HCT116 (cell line): Measurements from ENCODE around the gene HNRNPH1. TPM values are rescaled to one million over a fixed set of nuclear protein-coding genes. Genes with fewer than 3 reads are reported as not detected.

Source experiments
- ATAC-seq: fragments of 200-7000 bp; cut with Tn5 transposase; 2 replicates; pipeline ENCODE4 v1.9.1; 2020; ENCODE audit warnings: mild to moderate bottlenecking, moderate library complexity
- BruUV-seq: library from RNA; stranded (reverse); fragments of 400-500 nt; replicated peaks from 2 replicates; lab custom pipeline; 2021; lab: Mats Ljungman, UMichigan
- CTCF ChIA-PET: fragments of 300-600 bp; sonication (Branson Sonifier 250); formaldehyde crosslinking; loops from one replicate; lab custom pipeline; 2021; ENCODE audit warnings: antibody characterized with exemption; lab: Charles Lee
- POLR2A ChIA-PET: fragments of 300-600, 350-600 bp; sonication (Branson Sonifier 250); formaldehyde crosslinking; loops from one replicate; lab custom pipeline; 2021; ENCODE audit warnings: antibody characterized with exemption; lab: Charles Lee
- RAD21 ChIA-PET, 2 experiments: fragments of 300-600 bp; sonication (Branson Sonifier 250); formaldehyde crosslinking; loops; one replicate each; lab custom pipeline; 2023; ENCODE audit warnings: low total read pairs in 2 of 2; ENCODE audit not compliant: uncharacterized antibody in 2 of 2, unreplicated experiment in 2 of 2, low non-redundant PET in 1 of 2; lab: Charles Lee
- DNase-seq: peaks from one replicate; pipeline ENCODE4 v3.0.0-alpha.2; 2010; ENCODE audit warnings: low read depth, low spot score
- H2AFZ ChIP-seq: fragments of 200-600 bp; shearing (Covaris generic), sonication (generic); 2 replicates; pipeline ENCODE4 v1.6.1; 2017; ENCODE audit warnings: low read depth, mixed run types, mixed read lengths, antibody characterized with exemption, low read length; ENCODE audit not compliant: poor library complexity, severe bottlenecking
- H3K27ac ChIP-seq: 2 replicates; pipeline ENCODE4 v1.5.1; 2012; ENCODE audit warnings: low read depth, low read length
- H3K27me3 ChIP-seq: fragments of 200-600 bp; sonication (generic); 2 replicates; pipeline ENCODE4 v1.6.1; 2016; ENCODE audit warnings: mixed run types, low read length, mixed read lengths; ENCODE audit not compliant: insufficient read depth
- H3K36me3 ChIP-seq, 2 experiments: fragments of 200-500 bp in 1 of 2; fragments of 200-600 bp in 1 of 2; sonication (Bioruptor generic) in 1 of 2; sonication (generic) in 1 of 2; 2 replicates each; pipeline versions ENCODE4 v1.5.1 to v1.6.1; 2014 to 2016; ENCODE audit warnings: low read length in 2 of 2, inconsistent platforms in 1 of 2, mixed read lengths in 1 of 2, mixed run types in 1 of 2; ENCODE audit not compliant: insufficient read depth in 2 of 2, control insufficient read depth in 1 of 2
- H3K4me1 ChIP-seq, 2 experiments: fragments of 200-600 bp in 1 of 2; sonication (generic) in 1 of 2; 2 replicates each; pipeline versions ENCODE4 v1.5.1 to v1.6.1; 2012 to 2017; ENCODE audit warnings: low read length in 2 of 2, inconsistent platforms in 1 of 2, mild to moderate bottlenecking in 1 of 2, mixed read lengths in 1 of 2, mixed run types in 1 of 2, moderate library complexity in 1 of 2; ENCODE audit not compliant: insufficient read depth in 2 of 2, control insufficient read depth in 1 of 2
- H3K4me2 ChIP-seq: fragments of 200-600 bp; sonication (generic); 2 replicates; pipeline ENCODE4 v1.6.1; 2017; ENCODE audit warnings: mixed run types, low read length, mixed read lengths
- H3K4me3 ChIP-seq, 2 experiments: fragments of 200-600 bp in 1 of 2; sonication (generic) in 1 of 2; replicated peaks in 1 of 2; 2 replicates each; pipeline ENCODE4 v1.5.1; 2011 to 2016; ENCODE audit warnings: low read length in 2 of 2, control low read depth in 1 of 2, low read depth in 1 of 2, mild to moderate bottlenecking in 1 of 2, mixed read lengths in 1 of 2, mixed run types in 1 of 2
- H3K79me2 ChIP-seq: fragments of 200-600 bp; sonication (generic); 2 replicates; pipeline ENCODE4 v1.6.1; 2017; ENCODE audit warnings: mild to moderate bottlenecking, mixed run types, low read length, moderate library complexity, mixed read lengths; ENCODE audit not compliant: insufficient read depth
- H3K9ac ChIP-seq: fragments of 200-600 bp; sonication (generic); 2 replicates; pipeline ENCODE4 v1.6.1; 2016; ENCODE audit warnings: low read length, mixed read lengths
- H3K9me2 ChIP-seq: fragments of 200-600 bp; sonication (generic), shearing (Covaris generic); 2 replicates; pipeline ENCODE4 v1.6.1; 2017; ENCODE audit warnings: mixed run types, mild to moderate bottlenecking, moderate library complexity; ENCODE audit not compliant: insufficient read depth
- H3K9me3 ChIP-seq, 2 experiments: fragments of 200-500 bp in 1 of 2; fragments of 200-600 bp in 1 of 2; sonication (Bioruptor generic) in 1 of 2; sonication (generic) in 1 of 2; 2 replicates each; pipeline ENCODE4 v1.6.1; 2014 to 2017; ENCODE audit warnings: low read length in 2 of 2, mixed read lengths in 2 of 2, inconsistent platforms in 1 of 2, low read depth in 1 of 2, mild to moderate bottlenecking in 1 of 2, mixed run types in 1 of 2, moderate library complexity in 1 of 2; ENCODE audit not compliant: control insufficient read depth in 1 of 2, insufficient read depth in 1 of 2
- H4K20me1 ChIP-seq: fragments of 200-600 bp; sonication (generic), shearing (Covaris generic); 2 replicates; pipeline ENCODE4 v1.6.1; 2017; ENCODE audit warnings: mixed run types, mild to moderate bottlenecking, moderate library complexity; ENCODE audit not compliant: insufficient read depth
- CEBPB ChIP-seq: IDR thresholded peaks from 2 replicates; pipeline ENCODE4 v1.6.1; 2012; ENCODE audit warnings: low read depth
- EZH2 ChIP-seq: fragments of 200-600 bp; sonication (generic); IDR thresholded peaks from 2 replicates; pipeline ENCODE4 v1.6.1; 2017; ENCODE audit warnings: antibody characterized with exemption, mixed run types
- POLR2A ChIP-seq: IDR thresholded peaks from 2 replicates; pipeline ENCODE4 v1.7.0; 2011; ENCODE audit warnings: borderline replicate concordance; ENCODE audit not compliant: insufficient read depth, insufficient read length; ENCODE audit errors: extremely low read depth
- POLR2AphosphoS5 ChIP-seq: IDR thresholded peaks from 2 replicates; pipeline ENCODE4 v1.6.1; 2011; ENCODE audit warnings: mild to moderate bottlenecking, low read depth, low read length, moderate library complexity
- RAD21 ChIP-seq: IDR thresholded peaks from 2 replicates; pipeline ENCODE4 v1.6.1; 2012; ENCODE audit warnings: low read depth, mild to moderate bottlenecking
- ZNF274 ChIP-seq: fragments of 200-500 bp; sonication (Bioruptor generic); IDR thresholded peaks from 2 replicates; pipeline ENCODE4 v1.6.1; 2014; ENCODE audit warnings: mild to moderate bottlenecking, low read depth, low read length, inconsistent platforms
- intact Hi-C: fragments of 100-400 bp; cut with micrococcal nuclease; formaldehyde crosslinking; loops from 2 replicates; pipeline ENCODE4 v1.10.0; 2022
- total RNA-seq: library from RNA; stranded (reverse); gene quantifications from one replicate; pipeline ENCODE4 v1.2.1, GENCODE V29; 2021; ENCODE audit not compliant: unreplicated experiment

The HNRNPH1 gene
- total RNA-seq, 1 experiment from 2014 or later = 788 TPM

GRCh38 chr5:179568721-179569120 is 54.8 kb downstream of the HNRNPH1 start:
- Histone ChIP-seq H3K27me3 (no peaks in the 10 kb centered on the region), H2AFZ (no peak overlapping the region), H3K4me1 (no peaks in the 10 kb centered on the region), H3K27ac (no peak overlapping the region), H3K9ac (no peak overlapping the region), H3K36me3 (peaks cover 28 to 52% of the 10 kb centered on the region in 2 experiments), H3K4me2 (no peak overlapping the region), H3K4me3 (no peak overlapping the region), H4K20me1 (no peaks in the 10 kb centered on the region), H3K79me2 (peaks cover 5% of the 10 kb centered on the region; the same call in 1 of the 2 replicates), H3K9me3 (no peaks in the 10 kb centered on the region), H3K9me2 (no peaks in the 10 kb centered on the region)
- POLR2A ChIA-PET = no interaction called here
- no peak for ATAC-seq
- BruUV-seq = no TSS peak
- DNase-seq = no peak
- TF ChIP-seq RAD21 (no peak), POLR2AphosphoS5 (no peak)
- intact Hi-C loops = no loop called here
- RAD21 ChIA-PET = no interaction called here
- CTCF ChIA-PET = no interaction called here

- Histone ChIP-seq H3K4me3 (no peak overlapping the region), H3K9ac (no peak overlapping the region), H4K20me1 (no peaks in the 10 kb centered on the region), H3K79me2 (peaks cover 29% of the 10 kb centered on the region), H3K27me3 (no peaks in the 10 kb centered on the region), H3K4me2 (no peak overlapping the region), H2AFZ (no peak overlapping the region), H3K4me1 (peaks cover 3 to 6% of the 10 kb centered on the region in 2 experiments; a peak in 3 of 4 replicates), H3K9me3 (no peaks in the 10 kb centered on the region), H3K27ac (no peak overlapping the region), H3K9me2 (no peaks in the 10 kb centered on the region), H3K36me3 (peaks cover 34 to 44% of the 10 kb centered on the region in 2 experiments)
- DNase-seq = no peak
- ChIA-PET CTCF (no interaction called here), POLR2A (interaction anchor here (0.6 kb wide), 1 partner anchor 14 kb away, joined by 3 read pairs; the partner anchor contains the start of gene RUFY1), RAD21 (no interaction called here)
- TF ChIP-seq ZNF274 = no peak
- TF ChIP-seq EZH2 = no peak
- no peak for TF ChIP-seq CEBPB
- no peak for TF ChIP-seq POLR2A
- no TSS peak for BruUV-seq
- intact Hi-C loops = no loop called here
- no peak for ATAC-seq
These were observed 58.9 kb downstream of the HNRNPH1 start for GRCh38 chr5:179564526-179564925.

Other genes with a start within 250 kb of the HNRNPH1 start
- gene RUFY1, start 73.1 kb downstream of the HNRNPH1 start, total RNA-seq = 32.9 TPM
- gene CBY3, start 57.4 kb upstream of the HNRNPH1 start, total RNA-seq = not detected
- 766 TPM for gene CANX, start 75.3 kb upstream of the HNRNPH1 start, total RNA-seq
- gene MAML1, start 109.2 kb upstream of the HNRNPH1 start, total RNA-seq = 29.5 TPM
- gene LTC4S, start 170.3 kb upstream of the HNRNPH1 start, total RNA-seq = 5.0 TPM
- 148 TPM for gene MGAT4B, start 183.2 kb upstream of the HNRNPH1 start, total RNA-seq
- 299 TPM for gene SQSTM1, start 197.2 kb upstream of the HNRNPH1 start, total RNA-seq
- 36.2 TPM for gene MRNIP, start 235.1 kb upstream of the HNRNPH1 start, total RNA-seq